ENCODE data around the gene RNF207. TPM values are rescaled to one million over a fixed set of nuclear protein-coding genes. Genes with fewer than 3 reads are reported as not detected.
"Not testable (repeated sequence)": the region's sequence is repeated elsewhere in the genome, so short reads cannot be mapped to it uniquely, and the experiment has no call there.

RNF207 gene
- total RNA-seq, 1 donor from 2014 or later, result not detected

DNA sequence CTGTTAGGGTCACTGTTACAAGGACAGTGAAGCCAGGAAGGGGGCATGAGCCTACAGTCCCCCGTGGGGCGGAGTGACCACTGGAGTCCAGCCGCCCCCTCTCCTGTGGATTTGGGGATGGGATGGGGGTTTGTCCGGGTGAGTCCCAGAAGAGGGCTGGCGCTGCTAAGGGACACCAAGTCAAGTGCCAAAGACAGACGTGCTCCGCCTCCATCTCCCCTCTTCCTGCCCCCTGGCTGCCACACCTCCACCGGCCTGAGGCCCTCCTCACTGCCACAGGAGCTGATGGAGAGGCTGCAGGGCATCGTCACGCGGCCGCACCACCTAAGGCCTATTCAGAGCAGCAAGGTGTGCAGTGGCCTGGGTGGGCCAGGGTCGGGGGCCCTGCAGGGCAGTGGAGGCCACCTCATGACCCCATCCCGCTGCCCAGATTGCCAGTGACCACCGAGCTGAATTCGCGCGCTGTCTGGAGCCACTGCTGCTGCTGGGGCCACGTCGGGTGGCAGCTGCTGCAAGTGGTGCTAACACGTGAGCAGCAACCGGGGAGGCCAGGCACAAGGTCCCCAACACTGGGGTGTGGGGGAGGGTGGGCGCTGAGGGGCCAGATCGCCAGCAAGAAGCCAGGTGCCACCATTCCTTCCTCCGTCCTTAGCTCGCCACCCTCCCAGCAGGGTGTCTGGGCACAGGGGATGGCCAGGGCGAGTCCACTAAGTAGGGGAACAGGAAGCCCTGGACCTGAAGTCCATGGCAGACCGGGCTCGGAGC is 4.9 kb downstream of the RNF207 start:
- Mint-ChIP-seq H3K36me3 (ENCODE audit: low read depth, unreplicated experiment) (no peaks in the 10 kb centered on the region), H3K9me3 (ENCODE audit: unreplicated experiment) (no peaks in the 10 kb centered on the region), H3K4me3 (ENCODE audit: unreplicated experiment) (no peak overlapping the region), H3K27ac (ENCODE audit: unreplicated experiment) (no peak overlapping the region), H3K27me3 (ENCODE audit: unreplicated experiment) (peaks cover 9% of the 10 kb centered on the region), H3K4me1 (ENCODE audit: unreplicated experiment) (no peaks in the 10 kb centered on the region)
- TF ChIP-seq, protein P1, sequence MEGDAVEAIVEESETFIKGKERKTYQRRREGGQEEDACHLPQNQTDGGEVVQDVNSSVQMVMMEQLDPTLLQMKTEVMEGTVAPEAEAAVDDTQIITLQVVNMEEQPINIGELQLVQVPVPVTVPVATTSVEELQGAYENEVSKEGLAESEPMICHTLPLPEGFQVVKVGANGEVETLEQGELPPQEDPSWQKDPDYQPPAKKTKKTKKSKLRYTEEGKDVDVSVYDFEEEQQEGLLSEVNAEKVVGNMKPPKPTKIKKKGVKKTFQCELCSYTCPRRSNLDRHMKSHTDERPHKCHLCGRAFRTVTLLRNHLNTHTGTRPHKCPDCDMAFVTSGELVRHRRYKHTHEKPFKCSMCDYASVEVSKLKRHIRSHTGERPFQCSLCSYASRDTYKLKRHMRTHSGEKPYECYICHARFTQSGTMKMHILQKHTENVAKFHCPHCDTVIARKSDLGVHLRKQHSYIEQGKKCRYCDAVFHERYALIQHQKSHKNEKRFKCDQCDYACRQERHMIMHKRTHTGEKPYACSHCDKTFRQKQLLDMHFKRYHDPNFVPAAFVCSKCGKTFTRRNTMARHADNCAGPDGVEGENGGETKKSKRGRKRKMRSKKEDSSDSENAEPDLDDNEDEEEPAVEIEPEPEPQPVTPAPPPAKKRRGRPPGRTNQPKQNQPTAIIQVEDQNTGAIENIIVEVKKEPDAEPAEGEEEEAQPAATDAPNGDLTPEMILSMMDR (IDR thresholded peaks at IDR 0.05; ENCODE audit: unreplicated experiment), result no peak
- DNase-seq (ENCODE audit: low spot score), result no peak

DNA sequence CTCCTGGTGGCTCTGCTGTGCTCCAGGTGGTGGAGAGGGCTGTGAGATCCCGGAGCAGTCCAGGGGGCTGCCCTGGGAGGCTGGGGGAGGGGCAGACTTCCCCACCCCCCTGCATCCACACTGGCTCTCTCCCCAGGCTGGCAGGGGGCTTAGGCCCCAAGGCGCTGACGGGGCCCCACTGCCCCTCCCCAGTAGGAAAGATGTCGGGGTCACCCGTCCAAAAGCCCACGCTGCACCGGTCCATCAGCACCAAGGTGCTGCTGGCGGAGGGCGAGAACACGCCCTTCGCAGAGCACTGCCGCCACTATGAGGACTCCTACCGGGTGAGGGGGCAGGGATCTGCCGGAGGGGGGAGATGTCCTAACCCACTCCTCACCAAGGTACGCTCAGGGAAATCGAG is 5.8 kb downstream of the RNF207 start:
- H3K4me1 Mint-ChIP-seq (ENCODE audit: unreplicated experiment), result no peaks in the 10 kb centered on the region
- DNase-seq (ENCODE audit: low spot score), result no peak
- no peak overlapping the region for H3K4me3 Mint-ChIP-seq (ENCODE audit: unreplicated experiment)
- TF ChIP-seq, protein P1 (IDR thresholded peaks at IDR 0.05; ENCODE audit: unreplicated experiment), result no peak
- no peaks in the 10 kb centered on the region for H3K36me3 Mint-ChIP-seq (ENCODE audit: low read depth, unreplicated experiment)
- no peaks in the 10 kb centered on the region for H3K9me3 Mint-ChIP-seq (ENCODE audit: unreplicated experiment)
- no peak overlapping the region for H3K27ac Mint-ChIP-seq (ENCODE audit: unreplicated experiment)
- peaks cover 11% of the 10 kb centered on the region for H3K27me3 Mint-ChIP-seq (ENCODE audit: unreplicated experiment)

DNA sequence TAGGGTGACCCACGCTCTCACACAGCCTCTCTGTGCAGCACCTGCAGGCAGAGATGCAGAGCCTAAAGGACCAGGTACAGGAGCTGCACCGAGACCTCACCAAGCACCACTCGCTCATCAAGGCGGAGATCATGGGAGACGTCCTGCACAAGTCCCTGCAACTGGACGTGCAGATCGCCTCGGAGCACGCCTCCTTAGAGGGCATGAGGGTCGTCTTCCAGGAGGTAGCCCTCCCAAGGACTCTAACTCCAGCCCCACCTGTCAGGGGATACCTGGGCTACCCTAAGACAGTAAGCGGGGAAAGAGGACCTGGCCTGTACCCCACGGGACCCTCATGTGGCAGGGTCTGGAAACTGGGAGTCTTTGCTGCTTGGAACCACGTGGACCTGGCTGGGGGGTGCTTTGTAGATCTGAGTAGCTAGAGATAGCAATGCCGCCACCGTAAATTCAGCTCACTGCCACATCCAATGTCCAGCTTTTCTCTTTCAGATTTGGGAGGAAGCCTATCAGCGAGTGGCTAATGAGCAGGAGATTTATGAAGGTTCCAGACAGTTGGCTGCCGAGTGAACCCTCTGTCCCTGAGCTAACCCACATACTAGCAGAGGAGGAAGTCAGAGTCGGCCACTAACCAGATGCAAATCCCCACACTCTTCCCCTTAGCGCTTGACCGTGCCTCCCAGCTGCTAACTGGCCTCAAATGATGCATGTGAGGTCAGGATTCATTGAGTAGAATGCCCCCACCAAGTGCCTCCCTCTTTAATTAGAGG is 6.5 kb downstream of the RNF207 start:
- TF ChIP-seq, protein P1 (IDR thresholded peaks at IDR 0.05; ENCODE audit: unreplicated experiment), result no peak
- no peak overlapping the region for H3K27ac Mint-ChIP-seq (ENCODE audit: unreplicated experiment)

DNA sequence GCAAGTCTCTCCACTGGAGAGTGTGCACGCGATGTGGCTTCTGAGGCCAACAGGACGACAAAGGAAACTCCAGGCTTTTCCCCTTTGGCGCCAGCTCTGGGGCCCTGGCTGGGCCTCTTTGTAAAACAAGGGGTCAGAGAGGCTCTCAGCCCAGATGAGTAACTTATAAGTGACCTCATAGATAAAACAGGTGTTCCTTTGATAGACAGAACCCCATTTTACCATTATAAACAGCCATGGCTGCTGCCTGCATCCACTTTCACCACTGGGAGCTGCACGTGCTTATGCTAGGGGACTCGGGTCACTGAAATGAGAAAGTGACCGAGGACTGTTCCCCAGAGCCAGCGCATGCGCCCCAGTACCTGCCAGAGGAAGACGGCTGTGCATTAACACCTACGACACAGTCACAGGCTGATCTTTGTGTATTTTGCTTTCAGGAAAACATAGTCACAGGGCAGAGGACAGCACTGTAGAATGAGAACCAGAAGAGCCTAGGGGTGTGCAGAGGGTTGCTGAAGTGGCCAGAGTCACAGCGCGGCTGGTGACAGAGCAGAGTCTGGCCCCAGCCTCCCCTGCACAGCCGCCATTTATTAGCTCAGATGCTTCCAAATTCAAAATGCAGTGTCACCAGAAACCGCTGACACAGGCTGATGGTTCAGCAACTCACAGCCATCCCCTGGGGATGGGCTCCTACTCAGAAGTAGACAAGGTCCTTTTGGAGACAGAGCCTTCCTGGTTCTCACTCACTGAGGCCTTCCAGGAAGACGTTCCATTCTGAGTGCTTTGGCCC is 12.7 kb downstream of the RNF207 start:
- Mint-ChIP-seq H3K27ac (ENCODE audit: unreplicated experiment) (no peak overlapping the region), H3K4me3 (ENCODE audit: unreplicated experiment) (no peak overlapping the region), H3K27me3 (ENCODE audit: unreplicated experiment) (peaks cover 1% of the 10 kb centered on the region), H3K4me1 (ENCODE audit: unreplicated experiment) (peaks cover 2% of the 10 kb centered on the region), H3K36me3 (ENCODE audit: low read depth, unreplicated experiment) (peaks cover 6% of the 10 kb centered on the region), H3K9me3 (ENCODE audit: unreplicated experiment) (no peaks in the 10 kb centered on the region)
- DNase-seq (ENCODE audit: low spot score), result no peak
- TF ChIP-seq, protein P1 (IDR thresholded peaks at IDR 0.05; ENCODE audit: unreplicated experiment), result no peak

More for the DNA sequence above, 6.5 kb downstream of the RNF207 start:
- H3K4me3 Mint-ChIP-seq (ENCODE audit: unreplicated experiment), result no peak overlapping the region
- no peaks in the 10 kb centered on the region for H3K4me1 Mint-ChIP-seq (ENCODE audit: unreplicated experiment)
- H3K36me3 Mint-ChIP-seq (ENCODE audit: low read depth, unreplicated experiment), result peaks cover 2% of the 10 kb centered on the region
- DNase-seq (ENCODE audit: low spot score), result no peak
- no peaks in the 10 kb centered on the region for H3K9me3 Mint-ChIP-seq (ENCODE audit: unreplicated experiment)
- peaks cover 11% of the 10 kb centered on the region for H3K27me3 Mint-ChIP-seq (ENCODE audit: unreplicated experiment)

DNA sequence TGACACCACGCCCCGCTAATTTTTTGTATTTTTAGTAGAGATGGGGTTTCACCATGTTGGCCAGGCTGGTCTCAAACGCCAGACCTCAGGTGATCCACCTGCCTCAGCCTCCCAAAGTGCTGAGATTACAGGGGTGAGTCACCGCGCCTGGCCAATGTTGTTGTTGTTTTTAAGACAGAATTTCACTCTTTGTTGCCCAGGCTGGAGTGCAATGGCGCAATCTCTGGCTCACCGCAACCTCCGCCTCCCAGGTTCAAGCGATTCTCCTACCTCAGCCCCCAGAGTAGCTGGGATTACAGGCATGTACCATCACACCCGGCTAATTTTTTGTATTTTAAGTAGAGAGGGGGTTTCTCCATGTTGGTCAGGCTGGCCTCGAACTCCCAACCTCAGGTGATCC is 13.7 kb downstream of the RNF207 start:
- H3K9me3 Mint-ChIP-seq (ENCODE audit: unreplicated experiment); DNase-seq (ENCODE audit: low spot score); H3K27ac Mint-ChIP-seq (ENCODE audit: unreplicated experiment); H3K27me3 Mint-ChIP-seq (ENCODE audit: unreplicated experiment); H3K4me1 Mint-ChIP-seq (ENCODE audit: unreplicated experiment); H3K4me3 Mint-ChIP-seq (ENCODE audit: unreplicated experiment): not testable (repeated sequence)
- H3K36me3 Mint-ChIP-seq (ENCODE audit: low read depth, unreplicated experiment), result peaks cover 17% of the 10 kb centered on the region
